HPDE6-E6E7 (cell line): Measurements from ENCODE around the gene MATN1.

Source experiments
- DNase-seq: peaks from one replicate; pipeline ENCODE4 v3.0.0; 2011; ENCODE audit warnings: missing footprints; ENCODE audit errors: extremely low spot score

The MATN1 gene

DNA sequence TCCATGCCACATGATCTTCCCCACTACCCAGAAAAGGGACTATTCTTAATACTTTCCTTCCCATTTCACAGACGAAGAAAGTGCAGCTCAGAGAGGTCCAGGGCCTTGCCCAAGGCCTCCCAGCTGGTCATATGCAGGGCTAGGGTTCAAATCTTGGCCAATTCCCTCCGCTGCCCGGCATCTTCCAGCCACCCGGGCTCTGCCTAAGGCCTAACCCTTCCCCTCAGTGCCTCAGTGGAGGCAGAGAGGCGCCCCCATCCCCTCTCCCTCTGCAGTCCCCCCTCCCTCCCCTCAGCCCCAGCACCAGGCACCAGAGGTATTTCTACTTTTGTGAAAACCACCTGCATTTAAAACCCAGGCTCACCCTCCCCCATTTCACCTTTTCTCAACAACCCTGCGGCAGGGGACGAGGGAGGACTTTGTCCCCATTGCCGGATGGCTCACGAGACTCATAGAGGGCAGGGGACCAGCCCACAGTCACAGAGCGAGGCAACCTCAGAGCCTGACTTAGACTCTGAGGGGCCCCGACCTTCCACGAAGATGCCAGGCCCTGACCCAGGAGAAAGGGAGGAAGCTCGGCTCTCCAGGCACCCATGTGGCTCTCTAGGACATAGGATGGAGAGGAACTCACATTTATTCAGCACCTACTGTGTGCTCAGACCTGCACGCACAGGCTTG is 21.9 kb upstream of the MATN1 start:
- no peak for DNase-seq

DNA sequence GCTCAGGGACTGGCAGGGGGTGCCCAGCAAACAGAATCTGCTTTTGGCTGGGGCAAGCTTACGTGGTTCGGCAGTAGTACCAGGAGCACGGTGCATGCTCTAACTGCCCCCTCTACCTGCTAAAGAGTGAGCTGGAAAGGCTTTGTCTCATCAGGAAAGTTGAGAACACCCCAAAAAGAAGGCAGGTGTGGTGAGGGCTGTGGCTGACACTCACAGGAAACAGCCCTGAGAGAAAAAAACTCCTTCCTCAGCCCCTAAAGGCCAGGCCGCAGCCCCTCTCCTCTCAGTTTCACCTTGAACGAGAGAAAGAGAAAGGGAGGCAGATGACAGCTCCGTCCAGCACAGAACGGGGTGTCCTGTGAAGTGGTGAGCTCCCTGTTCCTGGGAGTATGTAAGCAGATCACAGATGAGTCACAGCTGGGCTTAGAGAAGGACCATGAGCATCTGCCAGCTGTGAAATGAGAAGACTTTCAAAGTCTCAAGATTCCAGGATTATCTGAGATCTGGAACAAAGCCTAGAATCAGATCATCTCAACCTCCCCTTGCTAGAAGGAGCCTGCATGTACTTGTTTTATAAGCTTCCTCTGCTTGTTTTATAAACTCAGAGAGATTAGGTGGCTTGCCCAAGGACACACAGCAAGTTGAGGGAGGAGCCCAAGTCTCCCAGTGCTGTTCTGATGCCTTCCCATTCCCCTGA is 20.8 kb upstream of the MATN1 start:
- no peak for DNase-seq

DNA sequence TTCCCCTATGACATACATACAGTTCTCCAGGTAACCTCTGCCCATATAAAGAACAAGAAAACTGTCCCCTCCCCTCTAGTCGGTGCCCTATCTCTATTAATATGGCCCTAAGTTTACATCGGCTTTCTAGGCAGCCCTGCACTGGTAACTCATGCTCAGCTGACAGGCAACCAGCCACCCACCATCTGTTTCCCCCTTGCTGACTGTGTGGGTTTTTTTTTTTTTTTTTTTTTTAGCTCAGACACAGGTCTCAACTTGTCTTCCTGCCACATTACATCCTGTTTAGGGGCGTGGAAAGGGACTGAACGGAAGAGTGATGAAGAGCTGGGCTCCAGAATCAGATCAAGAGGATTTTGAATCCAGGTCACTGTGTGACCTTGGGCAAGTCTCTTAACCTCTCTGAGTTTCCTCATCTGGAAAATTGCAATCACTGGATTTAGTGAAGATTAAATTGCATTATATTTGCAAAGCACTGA is 20.2 kb upstream of the MATN1 start:
- peak; percentile 33 for DNase-seq

DNA sequence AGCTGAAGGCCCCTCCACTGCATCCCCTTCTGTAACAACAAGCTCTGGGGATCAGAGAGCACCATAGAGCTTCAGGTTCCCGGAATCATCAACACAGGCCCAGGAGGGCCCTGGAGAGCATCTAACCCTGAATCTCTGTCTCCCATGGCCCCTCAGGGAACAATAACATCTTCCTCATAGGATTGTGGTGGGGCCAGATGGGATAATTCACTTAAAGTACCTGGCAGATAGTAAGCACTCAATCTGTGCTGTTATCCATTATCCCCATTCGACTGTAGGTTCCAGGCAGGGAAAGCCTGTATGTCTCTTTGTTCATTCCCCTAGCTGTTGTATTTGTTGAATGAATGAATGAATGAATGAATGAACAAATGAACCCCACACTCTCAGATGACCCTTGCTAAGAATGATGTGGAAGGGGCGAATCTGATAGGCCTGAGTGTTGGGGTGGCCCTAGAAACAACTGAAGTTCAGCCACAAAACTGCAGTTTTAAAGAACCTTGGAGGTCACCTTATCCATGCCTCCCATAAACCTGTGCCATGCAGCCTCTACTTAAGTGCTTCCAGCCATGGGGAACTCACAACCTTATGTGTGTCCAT is 19.7 kb upstream of the MATN1 start:
- DNase-seq = no peak

DNA sequence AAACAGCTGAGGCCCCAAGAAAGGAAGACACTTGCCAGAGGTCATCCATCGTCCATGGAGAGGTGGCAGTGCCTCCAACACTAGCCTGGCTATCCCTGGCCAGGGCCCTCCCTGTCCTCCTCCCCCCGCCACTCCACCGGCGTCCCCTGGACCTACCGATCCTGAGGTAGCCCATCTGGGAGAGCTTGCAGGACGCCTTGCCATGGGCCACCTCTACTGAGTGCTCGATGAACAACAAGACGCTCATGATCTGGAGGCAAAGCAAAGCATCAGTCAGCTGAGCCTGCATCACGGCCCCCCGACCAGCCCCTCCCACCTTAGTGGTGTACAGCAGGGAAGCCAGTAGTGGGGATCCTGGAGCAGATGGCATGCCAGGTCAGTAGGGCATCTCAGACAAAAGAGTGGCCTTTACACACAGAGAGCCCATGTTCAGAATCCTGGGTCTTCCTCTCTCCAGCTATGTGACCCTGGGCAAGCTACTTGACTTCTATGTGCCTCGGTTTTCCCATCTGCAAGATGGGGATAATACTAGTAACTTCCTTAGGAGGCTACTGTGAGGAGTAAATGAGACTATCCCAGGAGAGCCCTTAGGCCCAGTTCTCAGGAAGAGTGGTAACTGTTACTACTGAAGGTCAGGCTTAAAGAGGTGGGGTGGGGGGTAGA is 19.0 kb upstream of the MATN1 start:
- no peak for DNase-seq

DNA sequence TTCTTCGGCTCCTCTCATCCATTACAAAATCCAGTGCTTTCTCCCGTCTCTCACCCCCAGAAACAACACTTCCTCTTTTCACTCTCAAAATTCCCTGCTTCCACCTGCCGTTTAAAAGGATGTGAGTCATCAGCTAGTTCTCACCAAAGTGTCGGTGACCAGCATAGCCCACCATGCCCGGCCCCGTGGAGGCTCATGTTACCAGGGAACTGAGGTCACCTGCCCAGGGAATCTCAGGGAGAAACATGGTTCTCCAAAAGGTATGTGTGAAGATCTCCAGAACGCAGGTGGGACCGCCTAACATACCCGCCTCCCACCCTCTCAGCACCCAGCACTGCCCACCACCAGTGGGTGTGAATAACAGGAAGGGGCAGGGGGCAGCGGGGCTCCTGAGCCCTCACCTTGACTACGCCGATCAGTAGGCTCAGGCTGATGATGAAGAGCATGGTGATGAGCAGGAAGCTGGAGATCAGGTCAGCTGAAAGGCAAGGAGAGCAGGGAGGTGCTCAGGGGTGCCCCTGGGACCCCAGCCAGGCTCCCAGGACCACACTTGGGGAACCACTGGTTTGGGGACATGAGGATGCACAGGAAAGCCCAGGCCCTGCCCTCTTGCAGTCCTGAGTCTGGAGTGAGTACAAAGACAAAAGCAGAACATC is 18.0 kb upstream of the MATN1 start:
- peak; percentile 22 for DNase-seq

DNA sequence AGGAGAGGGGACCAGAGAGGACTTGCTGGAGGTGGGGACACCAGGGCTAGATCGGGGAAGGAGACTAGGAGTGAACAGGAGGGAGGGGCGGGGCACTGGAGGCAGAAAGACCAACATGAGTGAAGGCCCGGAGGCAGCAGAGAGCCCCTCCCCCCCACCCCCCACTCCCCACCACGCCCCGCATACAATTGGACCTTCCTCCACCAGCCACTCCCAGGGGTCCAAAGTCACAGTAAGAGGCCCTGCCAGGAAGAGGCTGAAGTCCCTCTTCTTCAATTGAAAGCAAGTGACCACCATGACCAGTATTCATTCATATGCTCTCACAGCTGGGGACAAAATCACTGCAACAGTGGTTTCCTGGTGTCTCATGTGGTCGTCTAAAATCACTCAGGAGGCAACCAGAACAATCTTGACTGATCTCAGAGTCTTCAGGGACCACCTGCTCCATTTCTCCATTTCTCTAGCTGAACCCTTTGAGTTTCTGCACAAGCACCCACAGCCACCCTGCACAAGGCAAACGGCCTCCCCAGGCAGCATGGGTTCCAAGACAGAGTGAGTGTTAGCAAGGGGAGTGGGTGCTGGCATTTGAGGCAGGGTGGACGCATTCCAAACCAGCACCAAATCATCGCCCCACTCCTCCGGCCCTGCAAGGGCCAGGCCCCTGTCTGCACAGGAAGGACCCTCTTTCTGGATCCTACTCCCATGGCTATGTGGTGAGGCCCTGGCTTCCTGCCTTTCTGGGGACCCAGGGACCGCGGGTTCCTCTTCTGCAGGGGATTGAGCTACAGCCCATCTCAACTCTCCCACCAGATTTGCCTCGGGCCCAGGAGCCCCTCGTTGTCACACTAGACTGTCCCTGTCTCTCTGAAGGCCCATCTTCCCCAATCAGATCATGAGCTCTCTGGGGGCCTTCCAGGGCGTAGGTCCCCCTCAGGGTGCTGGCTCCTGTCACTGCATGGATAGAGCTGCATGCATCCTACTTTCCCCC is 17.2 kb upstream of the MATN1 start:
- DNase-seq = no peak

DNA sequence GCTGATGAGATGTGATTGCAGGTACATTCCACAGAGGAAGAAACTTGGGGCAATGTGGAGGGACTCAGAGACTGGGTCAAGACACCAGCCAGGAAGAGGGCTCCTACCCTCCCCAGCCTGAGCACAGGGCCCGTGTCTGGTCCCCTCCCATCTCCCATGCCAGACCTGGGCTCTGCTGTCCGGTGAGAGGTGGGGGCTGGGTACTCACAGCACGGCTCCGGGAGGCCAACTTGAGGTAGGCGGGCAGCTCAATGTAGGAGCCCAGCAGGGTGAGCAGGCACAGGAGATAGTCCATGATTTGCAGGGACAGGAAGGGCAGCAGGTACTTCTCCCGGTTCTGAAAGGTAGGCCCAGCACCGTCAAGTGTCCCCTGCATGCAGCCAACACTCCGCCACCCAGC is 16.2 kb upstream of the MATN1 start:
- DNase-seq = no peak

DNA sequence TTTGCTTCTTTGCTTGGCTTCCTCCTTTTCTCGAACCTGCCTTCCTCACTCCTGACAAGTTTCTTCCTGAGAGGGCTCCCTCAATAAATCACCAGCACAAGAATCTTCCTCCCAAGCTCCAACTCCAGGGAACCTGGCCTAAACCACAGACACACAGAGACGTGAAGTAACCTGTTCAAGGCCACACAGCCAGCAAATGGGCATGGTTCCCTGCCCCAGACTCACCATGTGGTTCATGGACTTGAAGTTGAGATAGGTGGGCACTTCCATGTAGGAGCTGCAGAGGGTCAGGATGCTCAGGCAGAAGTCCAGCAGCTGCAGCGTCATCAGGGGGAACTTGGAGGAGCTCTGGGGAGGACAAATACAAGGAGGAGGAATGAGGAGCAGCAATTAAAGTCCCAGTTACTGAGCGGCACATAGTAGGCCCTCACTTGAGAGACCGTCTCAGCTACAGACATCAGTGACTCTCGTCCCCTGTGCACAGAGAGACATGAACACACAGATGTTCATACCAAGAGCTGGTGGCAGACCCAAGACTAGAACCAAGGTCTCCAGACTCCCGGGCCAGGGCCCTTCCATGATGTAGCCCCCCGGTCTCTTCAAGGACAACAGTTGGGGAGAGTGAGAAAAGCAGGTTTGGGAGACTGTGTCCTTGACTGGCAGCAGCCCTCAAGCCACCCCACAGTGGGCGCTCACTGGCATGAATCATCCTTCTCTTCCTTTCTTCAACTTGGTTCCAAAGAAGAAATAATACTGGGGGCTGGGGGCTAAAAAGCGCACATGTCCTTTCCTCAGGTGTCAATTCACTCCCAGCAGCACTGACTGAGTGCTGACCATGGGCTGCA is 15.6 kb upstream of the MATN1 start:
- no peak for DNase-seq

DNA sequence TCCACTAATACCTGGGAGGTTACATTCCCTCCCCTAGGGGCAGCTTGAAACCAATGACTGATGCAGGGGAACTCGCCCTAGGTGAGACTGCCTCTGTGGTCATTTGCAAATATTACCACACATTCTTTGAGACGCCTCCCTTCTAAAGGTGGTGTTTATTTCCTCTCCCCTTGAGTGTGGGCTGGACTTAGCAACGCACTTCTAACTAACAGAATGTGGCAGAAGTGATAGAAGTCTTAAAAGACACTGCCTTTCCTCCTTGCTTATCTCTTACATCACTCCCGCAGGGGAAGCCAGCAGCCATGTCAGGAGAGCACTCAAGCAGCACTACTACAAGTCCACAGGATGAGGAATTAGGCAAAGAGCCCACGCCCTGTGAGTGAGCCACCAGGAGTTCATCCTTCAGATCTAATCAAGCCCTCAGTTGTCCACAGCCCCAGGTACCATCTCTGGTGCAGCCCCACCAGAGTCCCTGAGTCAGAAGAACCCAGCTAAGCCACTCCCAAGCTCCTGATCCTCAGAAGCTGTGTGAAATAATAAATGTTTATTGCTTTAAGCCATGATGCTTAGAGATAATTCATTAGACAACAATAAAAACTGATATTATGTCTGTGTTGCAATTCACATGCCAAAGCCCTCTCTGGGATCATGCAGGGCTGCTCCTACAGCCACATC is 14.8 kb upstream of the MATN1 start:
- no peak for DNase-seq

DNA sequence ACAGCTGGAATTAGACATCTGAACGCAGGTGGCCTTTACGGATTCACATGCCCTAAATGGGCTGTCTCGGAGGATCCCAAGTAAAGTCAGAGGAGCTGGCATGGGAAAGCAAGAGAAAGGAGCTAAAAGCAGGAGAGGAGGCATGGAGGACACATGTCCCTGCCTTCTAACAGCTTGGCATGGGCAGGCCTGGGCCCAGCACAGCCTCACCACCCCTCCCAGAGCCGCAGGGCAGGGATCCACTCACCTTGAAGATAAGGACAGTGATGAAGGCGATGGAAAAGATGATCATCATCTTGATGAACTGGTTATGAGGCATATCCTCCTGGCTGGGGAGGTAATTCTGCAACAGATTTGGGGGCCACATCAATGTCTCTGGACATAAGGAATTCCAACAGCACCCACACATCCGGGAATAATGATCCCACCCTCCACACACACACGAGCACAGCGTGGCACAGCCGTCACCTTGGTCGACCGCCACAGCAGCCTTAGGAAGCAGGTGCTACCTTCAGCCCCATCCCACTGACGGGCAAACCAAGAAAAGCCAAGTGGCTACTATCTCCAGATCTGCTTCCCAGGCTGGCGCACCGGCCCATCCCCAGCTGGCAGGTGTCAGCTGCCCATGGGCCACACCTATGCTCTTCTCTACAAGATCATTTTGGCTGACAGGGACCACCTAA is 14.1 kb upstream of the MATN1 start:
- no peak for DNase-seq

DNA sequence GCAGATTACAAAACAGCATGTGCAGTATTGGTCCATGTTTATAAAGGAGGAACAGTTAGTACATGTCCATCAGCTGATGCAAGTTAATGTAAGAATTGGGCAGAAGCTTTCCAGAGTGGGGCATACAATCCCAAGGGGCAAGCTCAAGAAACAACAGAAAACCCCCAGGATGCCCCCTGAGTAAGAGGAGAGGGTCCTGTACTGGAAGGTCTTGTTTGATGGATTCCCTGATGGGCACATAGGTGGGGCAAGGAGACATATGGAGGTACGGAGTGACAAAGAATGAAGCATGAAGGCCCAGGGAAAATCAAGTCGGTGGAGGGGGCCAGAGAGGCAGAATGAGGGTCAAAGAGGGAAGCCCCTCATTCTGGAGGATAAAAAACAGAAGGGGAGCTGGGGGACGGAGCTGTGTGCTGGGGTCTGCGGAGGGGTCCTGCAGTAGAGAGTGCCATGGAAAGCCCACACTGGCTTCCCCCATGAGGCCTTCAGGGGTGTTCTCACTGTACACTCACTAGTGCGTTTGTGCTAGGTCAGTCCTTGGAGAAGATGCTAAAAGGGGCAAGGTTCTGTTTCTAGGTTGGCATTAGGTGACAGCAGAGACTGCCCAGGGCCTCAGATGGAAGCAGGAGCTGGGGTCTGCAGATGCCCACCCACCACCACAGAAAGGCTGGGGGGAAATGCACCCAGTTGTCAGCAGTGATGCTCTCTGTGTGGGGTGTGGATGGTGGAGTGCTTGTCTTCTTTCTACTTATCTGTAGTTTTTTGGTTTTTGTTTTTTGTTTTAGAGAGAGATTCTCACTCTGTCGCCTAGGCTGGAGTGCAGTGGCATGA is 12.5 kb upstream of the MATN1 start:
- no peak for DNase-seq

DNA sequence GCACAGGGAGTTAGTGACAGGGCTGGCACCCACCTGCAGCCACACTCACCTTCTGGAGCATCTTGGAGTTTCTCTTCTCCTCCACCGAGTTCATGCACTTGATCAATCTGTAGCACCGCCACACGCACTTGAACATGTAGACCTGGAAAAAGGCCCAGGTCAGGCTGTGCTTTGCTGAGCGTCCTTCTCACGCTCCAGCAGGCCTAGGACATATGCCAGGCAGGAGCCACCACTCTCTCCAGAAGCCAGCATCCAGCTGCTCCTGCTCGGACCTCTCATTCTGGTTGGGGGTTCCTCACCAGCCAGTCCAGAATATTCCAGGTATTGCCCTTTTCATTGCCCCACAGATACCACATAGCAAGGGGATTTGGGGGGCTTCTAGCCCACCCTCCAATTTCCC is 11.7 kb upstream of the MATN1 start:
- DNase-seq = no peak

DNA sequence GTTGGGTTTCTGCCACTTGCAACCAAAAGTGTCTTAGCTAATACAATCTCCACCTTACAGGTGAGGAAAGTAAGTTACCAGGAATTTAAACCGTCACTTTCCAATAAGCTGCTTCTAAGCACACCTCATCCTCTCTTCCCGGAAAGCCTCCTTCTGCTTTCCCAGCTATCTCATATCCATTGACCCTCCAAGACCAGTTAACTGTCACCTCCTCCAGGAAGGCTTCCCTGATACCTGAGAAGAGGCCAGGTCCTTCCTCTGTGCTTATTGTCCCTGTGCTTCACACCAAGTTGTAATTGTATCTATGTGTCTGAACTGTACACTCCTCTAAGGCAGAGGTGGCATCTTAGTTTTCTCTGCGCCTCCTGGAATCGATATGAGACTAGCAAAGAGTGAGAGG is 11.2 kb upstream of the MATN1 start:
- DNase-seq = no peak

DNA sequence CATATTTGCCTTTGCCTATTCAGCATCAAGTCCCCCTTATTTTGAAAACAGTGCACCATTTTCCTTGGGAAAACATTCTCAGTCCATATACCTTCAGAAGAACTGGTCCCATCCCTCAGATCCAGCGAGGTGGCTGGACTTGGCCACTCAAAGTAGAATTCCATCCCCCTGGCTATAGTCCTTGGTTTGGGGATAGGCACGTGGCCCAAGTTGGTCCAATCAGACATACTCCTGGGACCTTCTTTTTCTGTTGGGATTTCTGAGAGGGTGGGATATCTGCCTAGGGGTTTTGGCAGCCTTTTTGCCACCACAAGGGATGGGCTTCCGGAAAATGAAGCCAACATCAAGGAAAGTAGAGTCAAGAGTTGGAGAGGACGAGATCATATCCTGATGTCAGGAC is 10.7 kb upstream of the MATN1 start:
- no peak for DNase-seq

DNA sequence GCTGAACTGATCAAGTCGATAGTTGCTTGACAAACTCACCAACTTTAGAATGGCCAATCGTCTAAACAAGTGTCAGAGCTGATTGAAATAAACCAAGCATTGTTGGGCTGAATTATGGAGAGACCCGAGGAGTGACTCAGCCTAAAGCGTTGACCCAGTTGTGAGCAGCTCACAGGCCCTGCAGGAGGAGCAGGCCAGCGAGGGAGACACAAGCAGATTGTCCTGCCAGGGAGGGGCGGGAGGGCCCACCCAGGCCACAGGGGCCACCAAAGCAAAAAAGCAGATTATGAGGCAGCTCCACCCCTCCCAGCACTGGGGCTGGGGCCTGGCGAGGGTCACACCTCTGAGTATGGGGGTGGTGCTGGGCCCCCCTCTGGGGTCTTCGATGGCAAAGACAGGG is 10.1 kb upstream of the MATN1 start:
- DNase-seq = no peak

DNA sequence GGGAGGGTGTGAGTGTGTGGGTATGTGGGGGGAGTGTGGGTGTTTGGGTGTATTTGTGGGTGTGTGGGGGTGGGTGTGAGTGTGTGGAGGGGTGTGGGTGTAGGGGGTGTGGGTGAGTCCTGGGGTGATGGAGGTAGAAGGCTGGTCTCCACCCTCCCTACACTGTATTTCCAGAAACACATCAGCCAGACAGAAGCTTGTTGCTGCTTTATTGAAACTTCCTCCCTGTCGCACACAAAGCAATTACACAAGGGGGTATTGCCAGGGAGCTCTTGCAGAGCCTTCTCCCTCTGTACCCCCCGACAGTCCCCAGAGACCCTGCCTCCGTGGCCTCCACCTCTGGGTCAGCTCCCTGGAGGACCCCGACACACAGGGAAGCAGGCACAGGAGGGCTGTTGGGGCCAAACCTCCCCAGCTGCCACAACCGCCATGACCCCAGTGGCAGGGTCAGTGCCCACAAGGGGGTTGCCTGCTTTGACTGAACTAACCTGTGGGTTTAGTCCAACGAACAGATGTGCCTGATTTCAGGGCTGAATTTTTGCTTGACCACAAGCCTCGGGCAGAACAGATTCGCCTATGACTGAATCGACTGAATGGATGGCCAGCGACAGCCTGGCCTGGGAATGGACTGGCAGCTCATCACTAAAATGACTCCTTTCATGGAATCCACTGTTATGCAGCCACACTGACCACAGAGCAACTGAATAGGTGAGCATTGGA is 9.1 kb upstream of the MATN1 start:
- DNase-seq = no peak
